ENCODE measurements around the gene FGF21. TPM values are rescaled to one million over a fixed set of nuclear protein-coding genes. Genes with fewer than 3 reads are reported as not detected.
A peak's percentile ranks its signal among the peaks of the same experiment; 100 is the strongest.

FGF21 gene
- total RNA-seq, 2 experiments from 2014 or later = not detected

GRCh38 chr19:48737360-48737998, 17.8 kb upstream of the FGF21 start:
- Mint-ChIP-seq H3K4me1 (ENCODE audit: low read depth) (peaks cover 13% of the 10 kb centered on the region), H3K9me3 (no peaks in the 10 kb centered on the region), H3K36me3 (no peaks in the 10 kb centered on the region), H3K4me3 (no peak overlapping the region), H3K27ac (no peak overlapping the region), H3K27me3 (peaks cover 7% of the 10 kb centered on the region)
- intact Hi-C loops (cut with micrococcal nuclease) = loop anchor here (5.0 kb wide), 1 partner anchor 90 kb away; the partner anchor contains the start of gene CA11
- POLR2A ChIA-PET = interaction anchor here (0.6 kb wide), 1 partner anchor 32 kb away, joined by 4 read pairs; no protein-coding TSS in a partner anchor
- no peak for DNase-seq
- CTCF ChIA-PET = interaction anchor here (3.4 kb wide), 1 partner anchor 12 kb away, joined by 23 read pairs; no protein-coding TSS in a partner anchor

GRCh38 chr19:48738557-48739403, 16.5 kb upstream of the FGF21 start:
- H3K36me3 Mint-ChIP-seq = no peaks in the 10 kb centered on the region

GRCh38 chr19:48739404-48740163, 15.7 kb upstream of the FGF21 start:
- POLR2A ChIA-PET = interaction anchor here (0.5 to 1.4 kb wide), 7 partner anchors 15 to 279 kb away, joined by 3 to 4 read pairs (median 3); partner anchors contain the start of genes BCAT2, PPP1R15A and RUVBL2
- CTCF ChIA-PET = interaction anchor here (1.0 to 3.4 kb wide), 16 partner anchors 8 to 254 kb away, joined by 3 to 23 read pairs (median 6); partner anchors contain the start of genes CA11, GYS1, HSD17B14 and IZUMO1
- Mint-ChIP-seq H3K27me3 (peaks cover 7% of the 10 kb centered on the region), H3K27ac (no peak overlapping the region), H3K4me1 (ENCODE audit: low read depth) (peaks cover 13% of the 10 kb centered on the region), H3K4me3 (no peak overlapping the region), H3K9me3 (no peaks in the 10 kb centered on the region), H3K36me3 (no peaks in the 10 kb centered on the region)
- intact Hi-C loops (cut with micrococcal nuclease) = loop anchor here (2.0 to 5.0 kb wide), 2 partner anchors 19 to 92 kb away; partner anchors contain the start of gene CA11
- no peak for DNase-seq

More at GRCh38 chr19:48738557-48739403, 16.5 kb upstream of the FGF21 start:
- Mint-ChIP-seq H3K9me3 (no peaks in the 10 kb centered on the region), H3K4me3 (peak overlapping the region; percentile 34), H3K27me3 (peaks cover 7% of the 10 kb centered on the region), H3K27ac (peak overlapping the region; percentile 21), H3K4me1 (ENCODE audit: low read depth) (peaks cover 13% of the 10 kb centered on the region)
- ChIA-PET CTCF (interaction anchor here (0.6 to 3.4 kb wide), 17 partner anchors 9 to 1136 kb away, joined by 3 to 23 read pairs (median 6); partner anchors contain the start of genes CA11, GYS1, HSD17B14 and IZUMO1), POLR2A (interaction anchor here (0.5 to 1.4 kb wide), 8 partner anchors 14 to 279 kb away, joined by 3 to 4 read pairs (median 3); partner anchors contain the start of genes BCAT2, PPP1R15A and RUVBL2)
- peak; percentile 97 for DNase-seq
- intact Hi-C loops (cut with micrococcal nuclease) = loop anchor here (2.0 to 5.0 kb wide), 2 partner anchors 18 to 91 kb away; partner anchors contain the start of gene CA11

- Mint-ChIP-seq H3K4me1 (ENCODE audit: low read depth) (peaks cover 13% of the 10 kb centered on the region), H3K27ac (no peak within 1 kb of the TSS), H3K36me3 (no peaks in the 10 kb centered on the region), H3K9me3 (no peaks in the 10 kb centered on the region), H3K4me3 (no peak within 1 kb of the TSS), H3K27me3 (peaks cover 7% of the 10 kb centered on the region)
- DNase-seq = no peak
- intact Hi-C loops (cut with micrococcal nuclease) = no loop called here
- CTCF ChIA-PET = interaction anchor here (1.3 to 3.4 kb wide), 5 partner anchors 7 to 253 kb away, joined by 3 to 23 read pairs (median 7); partner anchors contain the start of genes GYS1, IZUMO1 and RUVBL2
- POLR2A ChIA-PET = interaction anchor here (0.9 to 1.2 kb wide), 2 partner anchors 16 to 27 kb away, joined by 3 read pairs; no protein-coding TSS in a partner anchor
These were observed 15.0 kb upstream of the FGF21 start, which contains the start of gene RASIP1 for GRCh38 chr19:48740164-48740972. RASIP1 (minus strand) TSS chr19:48740610; CDS start chr19:48740282, 328 bp downstream.

- CTCF ChIA-PET = no interaction called here
- Mint-ChIP-seq H3K4me1 (ENCODE audit: low read depth) (peaks cover 18% of the 10 kb centered on the region), H3K4me3 (no peak overlapping the region), H3K27me3 (peaks cover 16% of the 10 kb centered on the region), H3K36me3 (no peaks in the 10 kb centered on the region), H3K27ac (no peak overlapping the region), H3K9me3 (no peaks in the 10 kb centered on the region)
- intact Hi-C loops (cut with micrococcal nuclease) = no loop called here
- peak; percentile 55 for DNase-seq
- POLR2A ChIA-PET = no interaction called here
These were observed 14.0 kb upstream of the FGF21 start for GRCh38 chr19:48741129-48741999.

GRCh38 chr19:48742096-48742495, 13.2 kb upstream of the FGF21 start:
- H3K36me3 Mint-ChIP-seq = no peaks in the 10 kb centered on the region
- DNase-seq = no peak
- POLR2A ChIA-PET = no interaction called here
- CTCF ChIA-PET = no interaction called here
- no peaks in the 10 kb centered on the region for H3K9me3 Mint-ChIP-seq
- H3K4me3 Mint-ChIP-seq = no peak overlapping the region
- H3K27ac Mint-ChIP-seq = no peak overlapping the region
- peaks cover 18% of the 10 kb centered on the region for H3K4me1 Mint-ChIP-seq (ENCODE audit: low read depth)
- intact Hi-C loops (cut with micrococcal nuclease) = no loop called here
- peaks cover 17% of the 10 kb centered on the region for H3K27me3 Mint-ChIP-seq

- Mint-ChIP-seq H3K4me1 (ENCODE audit: low read depth) (peaks cover 12% of the 10 kb centered on the region), H3K27ac (no peak overlapping the region), H3K27me3 (peaks cover 15% of the 10 kb centered on the region), H3K9me3 (no peaks in the 10 kb centered on the region), H3K4me3 (no peak overlapping the region), H3K36me3 (no peaks in the 10 kb centered on the region)
- DNase-seq = peak; percentile 63
- intact Hi-C loops (cut with micrococcal nuclease) = no loop called here
- CTCF ChIA-PET = interaction anchor here (0.6 kb wide), 1 partner anchor 43 kb away, joined by 3 read pairs; no protein-coding TSS in a partner anchor
- POLR2A ChIA-PET = interaction anchor here (1.2 kb wide), 1 partner anchor 18 kb away, joined by 3 read pairs; no protein-coding TSS in a partner anchor
These were observed 9.9 kb upstream of the FGF21 start for GRCh38 chr19:48745208-48745995.

- H3K36me3 Mint-ChIP-seq = no peaks in the 10 kb centered on the region
- intact Hi-C loops (cut with micrococcal nuclease) = no loop called here
- no peak for DNase-seq
- H3K27me3 Mint-ChIP-seq = peaks cover 13% of the 10 kb centered on the region
- peaks cover 10% of the 10 kb centered on the region for H3K4me1 Mint-ChIP-seq (ENCODE audit: low read depth)
- no peaks in the 10 kb centered on the region for H3K9me3 Mint-ChIP-seq
- ChIA-PET POLR2A (no interaction called here), CTCF (no interaction called here)
- no peak overlapping the region for H3K27ac Mint-ChIP-seq
- no peak overlapping the region for H3K4me3 Mint-ChIP-seq
These were observed 9.2 kb upstream of the FGF21 start for GRCh38 chr19:48746110-48746509.

GRCh38 chr19:48746738-48747575, 8.4 kb upstream of the FGF21 start, which contains the start of gene IZUMO1:
IZUMO1 (minus strand) TSS chr19:48746909; CDS start chr19:48745859, 1,050 bp downstream.
- POLR2A ChIA-PET = interaction anchor here (0.9 kb wide), 1 partner anchor 125 kb away, joined by 4 read pairs; the partner anchor contains the start of gene PPP1R15A

More at GRCh38 chr19:48746738-48747575, 8.4 kb upstream of the FGF21 start, which contains the start of gene IZUMO1:
- CTCF ChIA-PET = interaction anchor here (0.6 to 2.3 kb wide), 4 partner anchors 8 to 140 kb away, joined by 3 to 10 read pairs (median 4); partner anchors contain the start of gene CA11
- no peak within 1 kb of the TSS for H3K27ac Mint-ChIP-seq
- peaks cover 9% of the 10 kb centered on the region for H3K4me1 Mint-ChIP-seq (ENCODE audit: low read depth)
- H3K4me3 Mint-ChIP-seq = peak within 1 kb of the TSS; percentile 20
- peak; percentile 72 for DNase-seq
- H3K36me3 Mint-ChIP-seq = no peaks in the 10 kb centered on the region
- H3K27me3 Mint-ChIP-seq = peaks cover 16% of the 10 kb centered on the region
- intact Hi-C loops (cut with micrococcal nuclease) = no loop called here
- no peaks in the 10 kb centered on the region for H3K9me3 Mint-ChIP-seq

All from activated CD4-positive, alpha-beta memory T cell treated with anti-CD3 and anti-CD28 coated beads for 36 hours (primary cell).